ENCODE results near the gene CDK15.

DNA sequence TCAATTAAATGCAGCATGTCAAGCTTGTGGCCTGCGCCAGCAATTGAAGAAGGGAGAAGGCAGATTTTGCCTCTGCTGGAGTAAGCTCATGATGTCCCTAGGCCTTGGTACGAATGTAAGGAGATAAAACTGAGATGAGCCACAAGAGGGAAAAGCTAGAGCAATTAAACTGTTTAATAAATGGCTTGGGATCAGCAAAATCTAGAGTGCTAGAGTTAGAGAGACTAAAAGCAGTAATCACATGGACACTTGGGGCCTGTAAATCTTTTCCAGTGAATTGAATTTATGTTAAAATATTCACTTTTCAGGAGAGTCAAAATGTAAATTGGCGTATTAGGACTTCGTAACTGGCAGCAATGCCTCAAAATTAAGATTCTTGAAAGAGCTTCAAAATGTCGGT lies 86.2 kb downstream of the CDK15 start:
- TF ChIP-seq, protein P1, sequence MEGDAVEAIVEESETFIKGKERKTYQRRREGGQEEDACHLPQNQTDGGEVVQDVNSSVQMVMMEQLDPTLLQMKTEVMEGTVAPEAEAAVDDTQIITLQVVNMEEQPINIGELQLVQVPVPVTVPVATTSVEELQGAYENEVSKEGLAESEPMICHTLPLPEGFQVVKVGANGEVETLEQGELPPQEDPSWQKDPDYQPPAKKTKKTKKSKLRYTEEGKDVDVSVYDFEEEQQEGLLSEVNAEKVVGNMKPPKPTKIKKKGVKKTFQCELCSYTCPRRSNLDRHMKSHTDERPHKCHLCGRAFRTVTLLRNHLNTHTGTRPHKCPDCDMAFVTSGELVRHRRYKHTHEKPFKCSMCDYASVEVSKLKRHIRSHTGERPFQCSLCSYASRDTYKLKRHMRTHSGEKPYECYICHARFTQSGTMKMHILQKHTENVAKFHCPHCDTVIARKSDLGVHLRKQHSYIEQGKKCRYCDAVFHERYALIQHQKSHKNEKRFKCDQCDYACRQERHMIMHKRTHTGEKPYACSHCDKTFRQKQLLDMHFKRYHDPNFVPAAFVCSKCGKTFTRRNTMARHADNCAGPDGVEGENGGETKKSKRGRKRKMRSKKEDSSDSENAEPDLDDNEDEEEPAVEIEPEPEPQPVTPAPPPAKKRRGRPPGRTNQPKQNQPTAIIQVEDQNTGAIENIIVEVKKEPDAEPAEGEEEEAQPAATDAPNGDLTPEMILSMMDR (IDR thresholded peaks at IDR 0.05), result no peak
- no peak for TF ChIP-seq TCF7L2 (IDR thresholded peaks at IDR 0.05; ENCODE audit: low read depth, low read length)
- no peak for TF ChIP-seq POLR2AphosphoS5 (IDR thresholded peaks at IDR 0.05; ENCODE audit: low read depth, low read length)
- TF ChIP-seq SIN3A (IDR thresholded peaks at IDR 0.05; ENCODE audit: borderline replicate concordance, insufficient read depth, low read depth, low read length), result no peak
- TF ChIP-seq, protein P2, sequence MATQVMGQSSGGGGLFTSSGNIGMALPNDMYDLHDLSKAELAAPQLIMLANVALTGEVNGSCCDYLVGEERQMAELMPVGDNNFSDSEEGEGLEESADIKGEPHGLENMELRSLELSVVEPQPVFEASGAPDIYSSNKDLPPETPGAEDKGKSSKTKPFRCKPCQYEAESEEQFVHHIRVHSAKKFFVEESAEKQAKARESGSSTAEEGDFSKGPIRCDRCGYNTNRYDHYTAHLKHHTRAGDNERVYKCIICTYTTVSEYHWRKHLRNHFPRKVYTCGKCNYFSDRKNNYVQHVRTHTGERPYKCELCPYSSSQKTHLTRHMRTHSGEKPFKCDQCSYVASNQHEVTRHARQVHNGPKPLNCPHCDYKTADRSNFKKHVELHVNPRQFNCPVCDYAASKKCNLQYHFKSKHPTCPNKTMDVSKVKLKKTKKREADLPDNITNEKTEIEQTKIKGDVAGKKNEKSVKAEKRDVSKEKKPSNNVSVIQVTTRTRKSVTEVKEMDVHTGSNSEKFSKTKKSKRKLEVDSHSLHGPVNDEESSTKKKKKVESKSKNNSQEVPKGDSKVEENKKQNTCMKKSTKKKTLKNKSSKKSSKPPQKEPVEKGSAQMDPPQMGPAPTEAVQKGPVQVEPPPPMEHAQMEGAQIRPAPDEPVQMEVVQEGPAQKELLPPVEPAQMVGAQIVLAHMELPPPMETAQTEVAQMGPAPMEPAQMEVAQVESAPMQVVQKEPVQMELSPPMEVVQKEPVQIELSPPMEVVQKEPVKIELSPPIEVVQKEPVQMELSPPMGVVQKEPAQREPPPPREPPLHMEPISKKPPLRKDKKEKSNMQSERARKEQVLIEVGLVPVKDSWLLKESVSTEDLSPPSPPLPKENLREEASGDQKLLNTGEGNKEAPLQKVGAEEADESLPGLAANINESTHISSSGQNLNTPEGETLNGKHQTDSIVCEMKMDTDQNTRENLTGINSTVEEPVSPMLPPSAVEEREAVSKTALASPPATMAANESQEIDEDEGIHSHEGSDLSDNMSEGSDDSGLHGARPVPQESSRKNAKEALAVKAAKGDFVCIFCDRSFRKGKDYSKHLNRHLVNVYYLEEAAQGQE (IDR thresholded peaks at IDR 0.05; ENCODE audit: insufficient read depth in 1 of 2, low read depth in 2 of 2, low read length in 1 of 2), result no peak

Measured in Panc1 (cell line).